Activated T-cell treated with anti-CD3 and anti-CD28 coated beads, Interleukin-2, amount 50 U/mL, for 24 hours (primary cell): Measurements from ENCODE around the gene AMIGO3.
"Not testable (repeated sequence)": the region's sequence is repeated elsewhere in the genome, so short reads cannot be mapped to it uniquely, and the experiment has no call there.

ENCODE experiments used
- DNase-seq: peaks from one replicate; pipeline ENCODE4 v3.0.0-alpha.2; 2020
- H3K27ac Mint-ChIP-seq: 2 replicates; pipeline ENCODE4 v1.8.0; 2020; ENCODE audit warnings: mild to moderate bottlenecking, mixed read lengths
- H3K27me3 Mint-ChIP-seq: 2 replicates; pipeline ENCODE4 v1.8.0; 2020; ENCODE audit warnings: mixed read lengths
- H3K36me3 Mint-ChIP-seq: 2 replicates; pipeline ENCODE4 v1.8.0; 2020; ENCODE audit warnings: low read depth, mixed read lengths
- H3K4me1 Mint-ChIP-seq: 2 replicates; pipeline ENCODE4 v1.8.0; 2020; ENCODE audit warnings: low read depth, mixed read lengths
- H3K4me3 Mint-ChIP-seq: 2 replicates; pipeline ENCODE4 v1.8.0; 2020; ENCODE audit warnings: mild to moderate bottlenecking, moderate library complexity, mixed read lengths
- H3K9me3 Mint-ChIP-seq: 2 replicates; pipeline ENCODE4 v1.8.0; 2020; ENCODE audit warnings: mixed read lengths

AMIGO3 gene

GRCh38 chr3:49709852-49710251, 9.6 kb downstream of the AMIGO3 start:
- Mint-ChIP-seq H3K9me3 (no peaks in the 10 kb centered on the region), H3K27ac (no peak overlapping the region), H3K36me3 (peaks cover 56% of the 10 kb centered on the region), H3K4me3 (no peak overlapping the region), H3K27me3 (no peaks in the 10 kb centered on the region), H3K4me1 (peaks cover 10% of the 10 kb centered on the region)
- DNase-seq = no peak

DNA sequence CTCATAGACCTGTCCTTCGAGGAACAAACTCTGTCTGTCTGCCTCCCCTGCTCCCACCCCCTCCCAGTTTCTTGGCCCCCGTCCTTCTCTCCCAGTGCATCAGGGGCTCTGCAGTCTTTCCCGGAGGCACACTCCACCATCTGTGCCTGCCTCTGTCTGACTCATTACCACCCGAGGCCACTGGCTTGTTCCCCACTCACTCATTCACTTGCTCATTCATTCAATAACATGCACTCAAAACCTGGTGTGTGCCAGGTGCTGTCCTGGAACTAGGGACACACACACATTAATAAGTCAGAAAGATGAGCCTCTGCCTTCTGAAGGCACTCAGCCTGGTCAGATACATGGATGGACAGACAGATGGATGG, 12.4 kb downstream of the AMIGO3 start:
- H3K9me3 Mint-ChIP-seq = no peaks in the 10 kb centered on the region
- H3K4me1 Mint-ChIP-seq = peaks cover 3% of the 10 kb centered on the region
- no peak overlapping the region for H3K27ac Mint-ChIP-seq
- DNase-seq = no peak
- no peaks in the 10 kb centered on the region for H3K27me3 Mint-ChIP-seq
- peaks cover 76% of the 10 kb centered on the region for H3K36me3 Mint-ChIP-seq
- H3K4me3 Mint-ChIP-seq = no peak overlapping the region

DNA sequence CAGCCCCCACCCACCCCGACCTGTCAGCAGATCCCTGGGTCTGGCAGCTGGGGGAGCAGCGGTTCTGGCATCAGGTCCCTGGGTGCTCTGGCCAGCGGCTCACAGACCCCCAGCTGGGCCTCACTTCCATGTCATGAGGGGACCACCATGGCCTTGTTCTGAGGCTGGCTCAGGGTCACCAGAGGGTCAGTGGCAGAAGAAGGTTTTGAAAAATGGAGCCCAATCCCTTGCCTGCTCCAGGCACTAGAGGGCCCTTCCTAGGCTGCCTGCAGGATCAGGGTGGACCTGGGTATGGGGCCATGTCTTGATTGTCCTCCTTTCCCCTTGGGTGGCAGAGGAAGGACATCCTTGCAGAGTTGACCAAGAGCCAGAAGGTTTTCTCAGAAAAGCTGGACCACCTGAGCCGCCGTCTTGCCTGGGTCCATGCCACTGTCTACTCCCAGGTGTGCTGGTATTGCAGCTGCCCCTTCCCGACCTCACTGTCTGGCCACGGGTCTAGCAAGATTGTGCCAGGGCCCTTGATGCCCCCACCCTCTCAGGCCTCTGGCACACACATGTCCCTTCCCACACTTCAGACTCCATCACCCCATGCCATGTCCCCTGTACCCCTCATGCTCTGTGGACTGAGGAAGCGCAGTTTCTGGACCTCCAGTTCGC, 12.9 kb downstream of the AMIGO3 start:
- H3K9me3 Mint-ChIP-seq = no peaks in the 10 kb centered on the region
- peaks cover 2% of the 10 kb centered on the region for H3K4me1 Mint-ChIP-seq
- H3K36me3 Mint-ChIP-seq = peaks cover 79% of the 10 kb centered on the region

DNA sequence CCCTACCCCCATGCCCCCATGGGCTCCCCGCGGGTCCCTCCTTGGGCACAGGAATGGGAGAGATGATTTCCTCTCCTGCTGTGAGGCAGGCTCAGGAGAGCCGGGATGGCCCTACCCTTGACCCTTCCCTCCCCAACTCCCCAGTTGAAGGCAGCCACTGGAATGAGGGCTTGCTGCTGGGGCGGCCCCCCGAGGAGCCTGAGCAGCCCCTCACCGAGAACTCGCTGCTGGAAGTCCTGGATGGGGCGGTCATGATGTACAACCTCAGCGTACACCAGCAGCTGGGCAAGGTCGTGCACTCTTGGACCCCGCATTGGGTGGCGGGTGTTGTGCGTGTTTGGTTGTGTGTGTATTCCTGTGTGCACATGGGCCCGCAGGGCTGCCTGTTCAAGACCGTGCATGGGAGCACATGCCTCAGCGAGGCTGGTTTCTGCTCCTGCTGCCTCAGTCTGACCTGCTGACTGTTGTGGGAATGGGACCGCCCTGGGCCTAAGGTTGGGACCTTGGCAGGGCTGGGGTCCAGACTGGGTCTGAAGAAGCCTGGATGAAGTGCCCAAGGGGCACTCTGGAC, 14.0 kb downstream of the AMIGO3 start:
- Mint-ChIP-seq H3K4me1 (no peaks in the 10 kb centered on the region), H3K27me3 (no peaks in the 10 kb centered on the region), H3K4me3 (no peak overlapping the region), H3K36me3 (peaks cover 84% of the 10 kb centered on the region), H3K27ac (no peak overlapping the region), H3K9me3 (no peaks in the 10 kb centered on the region)
- DNase-seq = no peak

More for the DNA sequence above, 12.9 kb downstream of the AMIGO3 start:
- Mint-ChIP-seq H3K27me3 (no peaks in the 10 kb centered on the region), H3K27ac (no peak overlapping the region), H3K4me3 (no peak overlapping the region)
- no peak for DNase-seq

DNA sequence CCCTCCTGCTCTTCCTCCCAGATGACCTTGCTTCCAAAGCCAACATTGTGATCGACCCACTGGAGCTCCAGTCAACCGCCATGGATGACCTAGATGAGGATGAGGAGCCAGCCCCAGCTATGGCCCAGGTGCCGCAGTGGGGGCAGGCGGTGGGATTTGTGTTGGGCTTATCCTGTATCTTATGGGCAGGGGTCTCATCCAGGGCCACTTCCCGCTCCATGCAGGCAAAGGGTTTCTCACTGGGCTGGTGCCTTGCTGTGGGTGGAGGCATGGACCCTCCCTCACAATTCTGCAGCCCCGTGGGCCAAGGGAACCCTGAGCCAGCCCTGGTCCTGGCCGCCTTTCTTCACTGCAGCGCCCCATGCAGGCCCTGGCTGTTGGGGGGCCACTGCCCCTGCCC, 14.9 kb downstream of the AMIGO3 start:
- no peak for DNase-seq
- Mint-ChIP-seq H3K27ac (no peak overlapping the region), H3K27me3 (no peaks in the 10 kb centered on the region), H3K4me3 (no peak overlapping the region), H3K36me3 (peaks cover 86% of the 10 kb centered on the region), H3K4me1 (no peaks in the 10 kb centered on the region), H3K9me3 (no peaks in the 10 kb centered on the region)

GRCh38 chr3:49703956-49704355, 15.5 kb downstream of the AMIGO3 start:
- no peaks in the 10 kb centered on the region for H3K27me3 Mint-ChIP-seq
- H3K36me3 Mint-ChIP-seq = peaks cover 86% of the 10 kb centered on the region
- no peak overlapping the region for H3K27ac Mint-ChIP-seq
- H3K9me3 Mint-ChIP-seq = no peaks in the 10 kb centered on the region
- no peak overlapping the region for H3K4me3 Mint-ChIP-seq
- no peak for DNase-seq
- H3K4me1 Mint-ChIP-seq = no peaks in the 10 kb centered on the region

DNA sequence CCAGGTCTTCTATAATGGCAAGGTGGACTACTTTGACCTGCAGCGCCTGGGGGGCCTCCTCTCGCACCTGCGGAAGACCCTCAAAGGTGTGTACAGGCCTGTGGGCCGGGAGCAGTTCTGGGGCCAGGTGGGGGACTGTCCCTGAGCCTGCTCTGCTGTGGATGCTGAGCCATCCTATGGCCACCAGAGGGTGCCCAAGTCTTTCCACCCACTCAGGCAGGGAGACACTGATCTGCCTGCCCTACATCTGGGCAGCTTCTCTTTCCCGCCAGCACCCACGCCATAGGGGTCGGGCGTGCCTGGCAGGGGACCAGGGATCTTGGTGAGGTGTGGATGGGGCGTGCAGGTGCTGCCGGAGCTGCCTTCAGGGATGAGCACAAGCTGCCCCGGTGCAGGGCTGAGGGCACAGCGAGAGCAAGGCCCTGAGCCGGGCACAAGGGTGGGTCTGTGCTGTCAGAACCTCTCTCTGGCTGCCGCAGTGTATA, 16.0 kb downstream of the AMIGO3 start:
- no peak overlapping the region for H3K4me3 Mint-ChIP-seq
- peaks cover 88% of the 10 kb centered on the region for H3K36me3 Mint-ChIP-seq
- DNase-seq = peak; percentile 73
- H3K27ac Mint-ChIP-seq = no peak overlapping the region
- H3K4me1 Mint-ChIP-seq = no peaks in the 10 kb centered on the region
- no peaks in the 10 kb centered on the region for H3K27me3 Mint-ChIP-seq
- H3K9me3 Mint-ChIP-seq = no peaks in the 10 kb centered on the region

DNA sequence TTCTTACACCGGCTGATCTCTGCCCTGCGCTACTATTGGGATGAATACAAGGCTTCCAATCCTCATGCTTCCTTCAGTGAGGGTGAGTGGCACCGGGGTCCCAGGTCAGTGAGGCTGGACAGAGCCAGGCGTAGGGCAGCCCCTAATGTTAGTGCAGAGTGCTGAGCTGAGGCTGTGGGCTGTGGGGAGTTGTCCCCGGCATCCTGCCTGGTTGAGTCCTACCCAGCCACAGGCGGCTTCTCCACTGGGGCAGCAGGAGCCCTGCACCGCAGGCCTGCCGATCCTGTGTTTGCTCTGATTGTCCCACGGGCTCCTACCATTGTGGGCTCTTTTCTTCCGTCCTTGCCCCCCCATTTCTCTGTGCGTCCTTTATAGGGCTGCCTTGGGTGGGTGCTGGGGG, 16.8 kb downstream of the AMIGO3 start:
- Mint-ChIP-seq H3K36me3 (peaks cover 90% of the 10 kb centered on the region), H3K4me3 (no peak overlapping the region), H3K27ac (no peak overlapping the region), H3K4me1 (no peaks in the 10 kb centered on the region), H3K9me3 (no peaks in the 10 kb centered on the region), H3K27me3 (no peaks in the 10 kb centered on the region)
- no peak for DNase-seq

- no peaks in the 10 kb centered on the region for H3K4me1 Mint-ChIP-seq
- H3K27ac Mint-ChIP-seq = no peak overlapping the region
- DNase-seq = no peak
- H3K4me3 Mint-ChIP-seq = no peak overlapping the region
- peaks cover 89% of the 10 kb centered on the region for H3K36me3 Mint-ChIP-seq
- no peaks in the 10 kb centered on the region for H3K9me3 Mint-ChIP-seq
- H3K27me3 Mint-ChIP-seq = no peaks in the 10 kb centered on the region
These were observed 18.0 kb downstream of the AMIGO3 start for GRCh38 chr3:49701388-49702077.

GRCh38 chr3:49700453-49701128, 18.9 kb downstream of the AMIGO3 start:
- Mint-ChIP-seq H3K4me3 (no peak overlapping the region), H3K36me3 (peaks cover 81% of the 10 kb centered on the region), H3K9me3 (no peaks in the 10 kb centered on the region), H3K4me1 (no peaks in the 10 kb centered on the region), H3K27me3 (no peaks in the 10 kb centered on the region), H3K27ac (no peak overlapping the region)
- DNase-seq = no peak

DNA sequence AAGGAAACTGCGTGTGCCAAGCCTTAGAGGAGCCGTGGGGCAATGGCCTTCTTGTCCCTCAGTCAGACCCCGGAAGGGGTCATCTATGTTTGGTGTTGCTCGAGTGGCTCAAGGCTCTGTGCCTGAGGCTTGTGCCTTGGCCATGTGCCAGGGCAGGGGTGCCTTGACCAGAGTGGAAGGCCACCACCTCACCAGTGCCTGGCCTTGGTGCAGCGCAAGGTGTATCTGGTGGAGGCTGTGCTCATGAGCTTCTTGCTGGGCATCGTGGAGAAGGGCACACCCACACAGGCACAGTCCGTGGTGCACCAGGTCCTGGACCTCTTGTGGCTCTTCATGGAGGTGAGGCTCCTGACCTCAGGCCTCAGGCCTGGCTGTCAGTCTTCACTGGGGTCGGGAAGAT, 19.5 kb downstream of the AMIGO3 start:
- no peak overlapping the region for H3K27ac Mint-ChIP-seq

GRCh38 chr3:49699281-49699979, 20.1 kb downstream of the AMIGO3 start:
- H3K27me3 Mint-ChIP-seq = no peaks in the 10 kb centered on the region
- H3K36me3 Mint-ChIP-seq = peaks cover 74% of the 10 kb centered on the region
- peaks cover 3% of the 10 kb centered on the region for H3K4me1 Mint-ChIP-seq
- no peak overlapping the region for H3K27ac Mint-ChIP-seq
- DNase-seq = no peak
- H3K4me3 Mint-ChIP-seq = no peak overlapping the region
- H3K9me3 Mint-ChIP-seq = no peaks in the 10 kb centered on the region

More for the DNA sequence above, 19.5 kb downstream of the AMIGO3 start:
- H3K4me3 Mint-ChIP-seq = no peak overlapping the region
- H3K36me3 Mint-ChIP-seq = peaks cover 75% of the 10 kb centered on the region
- no peaks in the 10 kb centered on the region for H3K9me3 Mint-ChIP-seq
- H3K4me1 Mint-ChIP-seq = no peaks in the 10 kb centered on the region
- H3K27me3 Mint-ChIP-seq = no peaks in the 10 kb centered on the region
- no peak for DNase-seq

GRCh38 chr3:49695350-49696015, 24.0 kb downstream of the AMIGO3 start:
- H3K4me3 Mint-ChIP-seq, H3K9me3 Mint-ChIP-seq, H3K27me3 Mint-ChIP-seq, H3K27ac Mint-ChIP-seq, DNase-seq: not testable (repeated sequence)
- H3K4me1 Mint-ChIP-seq = peaks cover 24% of the 10 kb centered on the region
- H3K36me3 Mint-ChIP-seq = peaks cover 41% of the 10 kb centered on the region
